ENCODE data around the gene SEPSECS.

DNA sequence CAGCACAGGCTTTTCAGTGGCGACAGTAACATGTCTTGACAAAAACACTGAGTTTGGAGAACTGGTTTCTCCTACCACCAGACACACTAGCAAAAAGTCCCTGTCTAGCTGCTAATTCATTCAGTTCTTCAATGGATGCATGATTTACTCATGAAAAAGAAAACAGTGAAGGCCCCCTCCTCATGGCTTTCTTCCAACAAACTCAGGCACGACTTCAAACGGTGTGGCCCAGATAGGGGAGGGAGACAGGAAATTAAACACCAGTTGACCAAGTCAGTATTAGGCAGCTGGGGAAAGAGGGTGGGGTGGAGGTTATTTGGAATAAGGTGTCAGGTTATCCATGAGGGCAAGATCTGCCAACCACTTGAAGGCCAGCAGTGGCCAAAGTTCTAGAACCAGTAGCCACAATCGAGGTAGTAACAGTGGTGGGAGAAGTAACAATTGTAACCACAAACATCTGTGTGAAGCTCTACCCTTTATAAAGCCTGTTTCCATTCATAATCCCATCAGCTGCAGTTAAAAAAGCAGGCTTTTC is 60.2 kb downstream of the SEPSECS start:
- TF ChIP-seq, protein P1, sequence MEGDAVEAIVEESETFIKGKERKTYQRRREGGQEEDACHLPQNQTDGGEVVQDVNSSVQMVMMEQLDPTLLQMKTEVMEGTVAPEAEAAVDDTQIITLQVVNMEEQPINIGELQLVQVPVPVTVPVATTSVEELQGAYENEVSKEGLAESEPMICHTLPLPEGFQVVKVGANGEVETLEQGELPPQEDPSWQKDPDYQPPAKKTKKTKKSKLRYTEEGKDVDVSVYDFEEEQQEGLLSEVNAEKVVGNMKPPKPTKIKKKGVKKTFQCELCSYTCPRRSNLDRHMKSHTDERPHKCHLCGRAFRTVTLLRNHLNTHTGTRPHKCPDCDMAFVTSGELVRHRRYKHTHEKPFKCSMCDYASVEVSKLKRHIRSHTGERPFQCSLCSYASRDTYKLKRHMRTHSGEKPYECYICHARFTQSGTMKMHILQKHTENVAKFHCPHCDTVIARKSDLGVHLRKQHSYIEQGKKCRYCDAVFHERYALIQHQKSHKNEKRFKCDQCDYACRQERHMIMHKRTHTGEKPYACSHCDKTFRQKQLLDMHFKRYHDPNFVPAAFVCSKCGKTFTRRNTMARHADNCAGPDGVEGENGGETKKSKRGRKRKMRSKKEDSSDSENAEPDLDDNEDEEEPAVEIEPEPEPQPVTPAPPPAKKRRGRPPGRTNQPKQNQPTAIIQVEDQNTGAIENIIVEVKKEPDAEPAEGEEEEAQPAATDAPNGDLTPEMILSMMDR (IDR thresholded peaks at IDR 0.05), result no peak
- TF ChIP-seq POLR2A (IDR thresholded peaks at IDR 0.05) (no peak), POLR2AphosphoS5 (IDR thresholded peaks at IDR 0.05) (no peak)
